ENCODE measurements around the gene RALY. TPM values are rescaled to one million over a fixed set of nuclear protein-coding genes. Genes with fewer than 3 reads are reported as not detected.
"Not testable (repeated sequence)": the region's sequence is repeated elsewhere in the genome, so short reads cannot be mapped to it uniquely, and the experiment has no call there.

The RALY gene
- polyA plus RNA-seq, 12 donors: 99.5 to 138 (median 116) TPM; not detected in 1

- no peak for DNase-seq
These were observed 19.8 kb downstream of the RALY start for GRCh38 chr20:34013554-34013953.

GRCh38 chr20:34014878-34015277, 21.2 kb downstream of the RALY start:
- DNase-seq: no peak

- no peak for DNase-seq
These were observed 22.0 kb downstream of the RALY start for GRCh38 chr20:34015401-34016335.

- DNase-seq: no peak
These were observed 23.0 kb downstream of the RALY start for GRCh38 chr20:34016736-34017135.

GRCh38 chr20:34017610-34018009, 23.9 kb downstream of the RALY start:
- no peak for DNase-seq

GRCh38 chr20:34018166-34018565, 24.5 kb downstream of the RALY start:
- DNase-seq: no peak

- no peak for DNase-seq
These were observed 28.6 kb downstream of the RALY start for GRCh38 chr20:34022151-34022838.

GRCh38 chr20:34022839-34023234, 29.1 kb downstream of the RALY start:
- no peak for DNase-seq

GRCh38 chr20:34023937-34024722, 30.4 kb downstream of the RALY start:
- no peak for DNase-seq

GRCh38 chr20:34024723-34025351, 31.1 kb downstream of the RALY start:
- DNase-seq: no peak

- DNase-seq: not testable (repeated sequence)
These were observed 34.3 kb downstream of the RALY start for GRCh38 chr20:34028013-34028412.

- DNase-seq: no peak
These were observed 35.7 kb downstream of the RALY start for GRCh38 chr20:34029415-34029814.

- DNase-seq: no peak
These were observed 36.7 kb downstream of the RALY start for GRCh38 chr20:34030456-34030855.

GRCh38 chr20:34033903-34034302, 40.2 kb downstream of the RALY start:
- DNase-seq: no peak

- DNase-seq: no peak
These were observed 43.4 kb downstream of the RALY start for GRCh38 chr20:34037121-34037520.

GRCh38 chr20:34037767-34038166, 44.1 kb downstream of the RALY start:
- peak; percentile 73 for DNase-seq

- no peak for DNase-seq
These were observed 46.7 kb downstream of the RALY start for GRCh38 chr20:34040300-34040995.

GRCh38 chr20:34041226-34041625, 47.5 kb downstream of the RALY start:
- DNase-seq: no peak

- no peak for DNase-seq
These were observed 48.6 kb downstream of the RALY start for GRCh38 chr20:34042262-34042661.

GRCh38 chr20:34043025-34043424, 49.3 kb downstream of the RALY start:
- no peak for DNase-seq

- no peak for DNase-seq
These were observed 51.6 kb downstream of the RALY start for GRCh38 chr20:34045294-34045693.

All from muscle of arm (tissue), 12 donors.